GM12873 (cell line): ENCODE measurements around the gene ZMIZ1.

Source experiments
- CTCF ChIP-seq: IDR thresholded peaks from 2 replicates; pipeline ENCODE4 v1.5.1; 2012; ENCODE audit warnings: low read depth, mild to moderate bottlenecking, moderate library complexity, low read length, control low read depth; ENCODE audit not compliant: insufficient read depth; ENCODE audit errors: missing control alignments

Gene ZMIZ1

GRCh38 chr10:79068562-79069324, at the start of gene ZMIZ1:
Gene ZMIZ1 (plus strand): TSS chr10:79068966. CDS start chr10:79201633, 132,667 bp downstream.
- peak; percentile 31 for TF ChIP-seq CTCF

- TF ChIP-seq CTCF: no peak
These were observed 49.2 kb upstream of the ZMIZ1 start for GRCh38 chr10:79019441-79020014.

GRCh38 chr10:79020015-79020491, 48.7 kb upstream of the ZMIZ1 start:
- TF ChIP-seq CTCF: no peak

- TF ChIP-seq CTCF: no peak
These were observed 48.2 kb upstream of the ZMIZ1 start for GRCh38 chr10:79020605-79021004.

GRCh38 chr10:79021331-79021907, 47.3 kb upstream of the ZMIZ1 start:
- TF ChIP-seq CTCF: no peak

GRCh38 chr10:79021948-79022499, 46.7 kb upstream of the ZMIZ1 start:
- TF ChIP-seq CTCF: no peak
